GM21717 (cell line): ENCODE data around the gene PTPRG.
"Not testable (repeated sequence)": the region's sequence is repeated elsewhere in the genome, so short reads cannot be mapped to it uniquely, and the experiment has no call there.

Experiments
- ATAC-seq: cut with Tn5 transposase; IDR thresholded peaks from one replicate; pipeline ENCODE4 v1.9.1; 2021; ENCODE audit warnings: mild to moderate bottlenecking, moderate library complexity; ENCODE audit not compliant: unreplicated experiment

PTPRG gene

DNA sequence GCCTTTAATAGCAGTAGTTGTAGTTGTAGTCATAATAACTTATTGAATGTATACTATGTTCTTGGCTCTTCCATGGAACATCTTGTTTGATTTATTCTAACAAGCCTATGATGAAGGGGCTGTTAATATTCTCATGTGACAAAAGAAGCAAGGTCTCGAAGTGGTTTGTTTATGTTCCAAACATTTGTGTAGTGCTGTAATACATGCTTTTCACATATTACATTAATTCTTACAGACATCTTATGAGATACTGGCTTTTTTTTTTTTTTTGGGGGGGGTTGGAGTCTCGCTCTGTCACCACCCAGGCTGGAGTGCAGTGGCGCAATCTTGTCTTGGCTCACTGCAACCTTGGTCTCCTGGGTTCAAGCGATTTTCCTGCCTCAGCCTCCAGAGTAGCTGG, 252.3 kb downstream of the PTPRG start:
- ATAC-seq: no peak

DNA sequence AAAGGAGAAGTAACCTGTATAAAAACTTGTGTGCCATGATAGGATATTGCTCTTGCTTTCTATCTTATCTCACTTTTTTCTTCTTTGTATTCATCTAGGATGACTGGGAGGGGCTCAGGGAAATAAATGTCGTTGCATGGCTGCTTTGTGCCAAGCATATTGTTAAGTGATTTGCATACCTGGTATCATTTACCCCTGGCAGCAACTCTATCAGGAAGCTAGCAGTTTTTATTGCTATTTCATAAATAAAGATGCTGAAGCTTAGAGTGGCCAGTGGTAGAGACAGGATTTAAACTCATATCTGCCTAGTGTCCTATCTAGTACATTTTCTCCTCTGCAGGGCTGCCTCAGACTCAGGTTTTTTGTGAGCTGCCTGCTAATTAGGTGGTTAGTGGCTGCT, 253.3 kb downstream of the PTPRG start:
- ATAC-seq: no peak

DNA sequence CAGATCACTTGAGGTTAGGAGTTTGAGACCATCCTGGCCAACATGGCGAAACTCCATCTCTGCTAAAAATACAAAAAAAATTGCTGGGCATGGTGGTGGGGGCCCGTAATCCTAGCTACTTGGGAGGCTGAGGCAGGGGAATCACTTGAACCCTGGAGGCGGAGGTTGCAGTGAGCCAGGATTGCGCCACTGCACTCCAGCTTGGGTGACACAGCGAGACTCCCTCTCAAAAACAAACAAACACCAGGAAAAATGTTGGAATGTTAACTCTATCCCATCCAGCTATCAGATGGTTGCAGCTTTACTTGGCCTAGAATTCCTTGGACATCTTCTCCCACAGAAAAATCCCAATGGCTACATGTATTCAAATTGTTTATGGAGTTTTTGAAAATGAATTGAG, 254.9 kb downstream of the PTPRG start:
- not testable (repeated sequence) for ATAC-seq

DNA sequence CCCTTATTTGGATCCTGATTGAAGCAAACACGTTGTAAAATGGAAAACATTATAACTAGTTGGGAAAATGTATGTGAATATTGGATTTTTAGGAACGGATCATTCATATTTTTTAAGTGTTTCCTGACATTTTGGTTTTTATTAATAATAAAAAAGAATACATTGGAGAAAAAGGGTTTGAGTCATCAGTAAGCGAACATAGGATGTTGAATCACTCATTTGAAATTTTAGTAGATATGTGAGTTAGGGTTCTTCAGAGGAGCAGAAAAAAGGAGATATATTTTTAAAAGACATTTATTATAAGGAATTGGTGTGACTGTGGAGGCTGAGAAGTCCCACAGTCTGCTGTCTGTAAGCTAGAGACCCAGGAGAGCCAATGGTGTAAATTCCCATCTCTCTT, 258.5 kb downstream of the PTPRG start:
- no peak for ATAC-seq

DNA sequence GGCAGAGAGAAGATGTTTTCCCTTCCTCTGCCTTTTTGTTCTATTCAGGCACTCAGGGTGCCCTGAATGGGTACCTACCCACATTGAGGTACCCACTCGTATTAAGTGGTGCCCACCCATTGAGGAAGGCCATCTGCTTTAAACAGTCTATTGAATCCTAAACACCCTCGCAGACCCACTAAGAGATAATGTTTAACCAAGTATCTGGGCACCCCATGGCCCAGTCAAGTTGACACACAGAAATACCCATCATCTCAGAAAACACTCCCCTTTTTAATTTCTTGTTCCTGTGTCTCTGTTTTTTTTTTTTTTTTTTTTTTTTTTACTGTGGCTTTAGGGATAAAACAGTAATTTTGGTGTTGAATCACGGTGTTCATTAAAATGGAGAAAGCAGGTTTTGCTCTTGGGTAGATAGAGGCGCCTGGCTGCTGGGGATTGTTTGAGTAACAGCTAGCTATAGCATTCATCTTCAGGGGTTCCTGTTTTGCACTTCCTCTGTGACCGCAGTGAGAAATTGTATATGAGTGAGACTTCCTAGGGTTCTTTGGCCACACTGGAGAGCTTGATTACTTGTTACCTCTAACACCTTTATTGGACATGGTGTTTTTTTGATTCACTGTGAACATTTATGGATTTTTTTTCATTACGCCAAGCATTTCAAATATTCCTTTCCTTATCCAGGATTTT, 259.1 kb downstream of the PTPRG start:
- no peak for ATAC-seq

DNA sequence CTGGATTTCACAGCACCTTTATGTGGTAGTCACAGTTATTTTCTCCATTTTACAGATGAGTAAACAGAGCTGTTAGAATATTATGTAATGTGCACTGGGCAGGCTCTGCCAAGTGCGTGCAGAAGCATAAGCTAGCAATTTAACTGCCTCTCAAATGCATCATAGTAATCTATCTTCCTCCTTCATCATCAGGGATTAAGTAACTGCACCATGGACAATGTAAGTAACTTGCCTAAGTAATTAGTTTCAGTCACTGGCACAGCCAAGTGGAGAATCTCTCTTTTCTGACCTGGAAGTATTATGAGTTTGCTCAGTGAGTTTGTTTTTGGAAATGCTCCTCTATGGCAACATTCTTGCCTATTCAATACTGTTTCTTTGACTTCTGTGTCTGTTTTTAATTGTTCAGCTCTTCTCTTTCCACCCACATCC, 260.5 kb downstream of the PTPRG start:
- no peak for ATAC-seq

DNA sequence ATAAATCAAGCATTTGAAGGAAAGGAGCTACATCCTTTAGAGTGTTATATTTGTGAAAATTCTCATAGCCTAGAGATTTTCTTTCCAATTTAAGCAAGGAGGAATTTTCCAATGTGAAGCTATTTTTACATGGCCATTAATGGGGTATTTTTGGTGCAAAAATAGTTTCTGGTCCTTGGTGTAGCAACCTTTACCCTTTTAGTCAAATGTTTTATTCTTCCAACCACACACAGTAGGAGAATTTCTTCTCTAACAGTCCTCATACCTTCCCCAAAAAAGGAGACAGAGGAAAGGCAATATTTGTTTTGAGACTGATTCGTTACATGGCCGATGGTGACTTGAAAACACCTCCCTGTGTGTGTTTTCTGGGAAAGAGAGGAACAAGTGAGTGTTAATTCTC, 261.2 kb downstream of the PTPRG start:
- no peak for ATAC-seq

DNA sequence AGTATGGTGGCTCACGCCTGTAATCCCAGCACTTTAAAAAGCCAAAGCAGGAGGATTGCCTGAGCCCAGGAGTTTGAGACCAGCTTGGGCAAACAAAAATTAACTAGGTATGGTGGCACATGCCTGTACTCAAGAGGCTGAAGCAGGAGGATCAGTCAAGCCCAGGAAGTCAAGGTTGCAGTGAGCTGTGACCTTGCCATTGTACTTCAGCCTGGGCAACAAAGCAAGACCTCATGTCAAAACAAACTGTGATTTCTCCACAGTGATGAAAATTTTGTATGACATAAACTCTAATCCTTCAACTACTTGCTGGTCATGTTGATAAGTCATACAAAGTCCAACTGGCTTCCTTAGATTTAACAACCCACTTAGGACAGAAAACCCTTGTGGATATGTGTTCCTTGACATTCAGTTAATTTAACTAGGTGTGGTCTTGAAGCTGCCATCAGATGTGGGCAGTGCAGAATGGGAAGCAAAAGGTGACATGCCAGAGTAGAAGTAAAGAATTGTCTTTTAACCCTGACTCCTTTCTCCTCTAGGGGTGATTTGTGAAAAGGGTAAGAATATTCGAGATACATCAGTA, 263.3 kb downstream of the PTPRG start:
- no peak for ATAC-seq

DNA sequence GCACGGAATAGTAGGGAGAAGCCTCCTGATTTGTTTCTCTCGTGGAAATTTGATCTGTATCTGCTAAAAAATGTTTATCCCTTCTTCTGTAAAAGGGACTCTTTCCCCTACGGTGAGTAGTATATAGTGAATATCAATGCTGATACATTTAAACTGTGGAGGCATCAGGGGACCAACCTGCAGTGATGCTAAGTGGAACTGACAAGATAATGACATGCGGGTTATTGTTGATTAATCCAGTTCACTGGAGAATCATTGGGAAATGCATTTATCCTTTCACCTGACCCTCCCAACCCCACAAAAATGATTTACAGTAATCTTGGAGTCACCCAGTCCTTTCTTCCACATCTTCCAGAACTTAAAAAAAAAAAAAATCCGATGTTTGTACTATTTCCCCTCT, 264.8 kb downstream of the PTPRG start:
- no peak for ATAC-seq

DNA sequence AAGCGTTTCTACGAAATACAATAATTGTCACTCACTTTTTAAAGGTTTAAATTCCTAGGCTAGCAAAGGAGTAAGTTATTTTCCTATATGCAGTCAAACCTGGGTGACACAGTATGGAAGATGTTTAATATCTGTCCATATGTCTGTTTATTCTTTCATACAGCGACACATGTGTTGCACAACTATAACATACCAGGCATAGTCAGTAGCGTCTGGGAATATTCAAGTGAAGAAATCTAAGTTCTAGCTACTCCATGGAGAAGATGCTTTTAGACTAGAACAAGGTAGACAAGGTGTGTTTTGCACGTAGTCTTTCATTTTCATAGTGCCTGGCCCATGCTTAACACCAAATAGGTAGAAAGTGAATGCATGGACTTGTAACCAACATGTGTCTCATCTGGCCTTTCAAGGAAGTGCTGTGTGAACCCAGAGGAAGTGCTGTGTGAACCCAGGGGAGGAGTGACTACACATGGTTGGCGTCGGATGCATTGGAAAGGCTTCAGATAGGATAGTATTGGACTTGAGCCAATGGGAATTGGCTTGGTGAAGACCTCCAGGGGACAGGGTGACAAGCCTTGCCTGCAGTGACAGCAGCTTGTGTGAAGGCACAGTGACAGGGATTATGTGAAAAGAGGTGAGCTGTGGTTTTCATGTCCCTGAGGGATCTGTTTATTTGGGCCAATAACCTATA, 267.0 kb downstream of the PTPRG start:
- ATAC-seq: no peak

DNA sequence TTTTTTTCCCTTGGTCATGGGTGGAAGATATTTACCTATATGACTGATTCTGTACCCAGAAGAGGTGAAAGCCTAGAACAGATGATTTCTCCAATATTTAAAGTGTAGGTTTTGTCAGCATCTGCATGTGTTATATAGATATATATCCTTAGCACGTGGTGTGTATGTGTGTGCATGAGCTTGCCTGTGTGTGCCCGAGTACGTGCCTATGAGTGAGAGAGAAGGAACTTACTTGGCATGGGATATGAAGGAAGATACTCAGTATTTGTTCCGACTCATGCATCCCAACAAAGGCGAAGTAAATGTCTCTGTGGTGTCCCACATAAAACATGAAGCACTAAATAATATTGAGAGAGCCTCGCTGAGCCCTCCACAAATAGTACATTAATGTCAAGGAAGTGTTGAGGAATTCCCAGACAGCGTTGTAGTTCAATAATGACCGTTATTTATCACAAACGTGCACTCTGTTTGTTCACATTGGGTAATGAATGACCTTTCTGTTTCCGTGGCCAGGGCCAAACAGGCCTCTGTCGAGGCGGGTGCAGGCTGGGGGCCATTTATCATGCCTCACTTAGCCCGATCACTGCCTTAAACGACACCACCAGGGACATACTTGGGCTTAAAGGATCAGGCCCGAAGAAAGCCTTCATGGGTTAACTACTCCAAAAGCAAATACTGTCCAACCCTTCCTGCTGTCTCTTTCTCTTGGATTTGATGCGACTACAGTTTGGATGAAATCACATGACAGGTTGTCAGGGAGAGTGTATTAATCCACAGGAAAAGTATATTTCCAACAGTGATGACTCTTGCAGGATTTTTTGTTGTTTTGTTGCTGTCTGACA, 267.7 kb downstream of the PTPRG start:
- no peak for ATAC-seq

DNA sequence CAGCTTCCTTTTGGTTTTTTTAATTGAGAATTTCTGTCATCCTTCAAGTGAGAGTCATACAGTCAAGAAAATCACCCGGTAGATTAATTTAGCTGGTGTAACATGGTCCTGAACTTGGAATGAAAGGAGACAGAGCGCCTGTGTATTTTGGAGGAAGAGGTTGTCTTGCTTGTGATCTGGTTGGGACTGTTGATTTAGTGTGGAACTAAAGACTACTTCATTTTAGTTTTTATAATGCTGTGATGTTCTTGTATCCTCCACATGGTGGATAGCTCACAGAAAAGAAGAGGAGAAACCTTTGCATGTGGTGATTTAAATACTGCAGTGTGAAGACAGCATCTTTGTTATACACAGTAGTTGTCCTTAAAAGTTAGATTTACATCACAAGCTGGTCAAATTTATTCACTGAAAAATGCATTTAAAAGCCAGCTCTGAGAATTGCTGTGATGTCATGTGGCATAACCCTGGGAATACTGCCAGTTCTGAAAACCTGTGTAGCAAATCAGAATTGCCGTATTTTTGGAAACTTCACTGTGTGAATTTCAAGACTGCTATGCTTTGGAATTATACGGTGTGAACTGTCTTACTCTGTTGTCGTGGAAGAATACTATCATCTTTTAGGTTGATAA, 268.5 kb downstream of the PTPRG start:
- no peak for ATAC-seq

DNA sequence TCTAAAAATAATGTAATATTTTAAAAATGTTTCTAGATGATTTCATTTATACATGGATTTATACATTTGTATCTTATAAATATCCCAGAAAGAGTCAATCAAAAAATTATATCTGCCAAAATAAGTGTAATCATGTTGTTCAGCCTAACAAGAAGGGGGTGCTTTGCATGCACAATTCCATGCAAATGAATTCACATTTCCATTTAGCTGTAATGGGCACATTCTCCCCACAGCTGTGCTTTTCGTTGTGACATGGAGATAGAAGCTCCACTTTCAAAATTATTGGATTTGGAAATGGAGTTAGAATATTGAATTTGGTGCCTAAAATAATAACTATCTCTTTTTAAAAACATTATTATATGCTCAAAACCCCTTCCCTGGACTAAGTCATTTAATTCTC, 270.6 kb downstream of the PTPRG start:
- ATAC-seq: no peak

DNA sequence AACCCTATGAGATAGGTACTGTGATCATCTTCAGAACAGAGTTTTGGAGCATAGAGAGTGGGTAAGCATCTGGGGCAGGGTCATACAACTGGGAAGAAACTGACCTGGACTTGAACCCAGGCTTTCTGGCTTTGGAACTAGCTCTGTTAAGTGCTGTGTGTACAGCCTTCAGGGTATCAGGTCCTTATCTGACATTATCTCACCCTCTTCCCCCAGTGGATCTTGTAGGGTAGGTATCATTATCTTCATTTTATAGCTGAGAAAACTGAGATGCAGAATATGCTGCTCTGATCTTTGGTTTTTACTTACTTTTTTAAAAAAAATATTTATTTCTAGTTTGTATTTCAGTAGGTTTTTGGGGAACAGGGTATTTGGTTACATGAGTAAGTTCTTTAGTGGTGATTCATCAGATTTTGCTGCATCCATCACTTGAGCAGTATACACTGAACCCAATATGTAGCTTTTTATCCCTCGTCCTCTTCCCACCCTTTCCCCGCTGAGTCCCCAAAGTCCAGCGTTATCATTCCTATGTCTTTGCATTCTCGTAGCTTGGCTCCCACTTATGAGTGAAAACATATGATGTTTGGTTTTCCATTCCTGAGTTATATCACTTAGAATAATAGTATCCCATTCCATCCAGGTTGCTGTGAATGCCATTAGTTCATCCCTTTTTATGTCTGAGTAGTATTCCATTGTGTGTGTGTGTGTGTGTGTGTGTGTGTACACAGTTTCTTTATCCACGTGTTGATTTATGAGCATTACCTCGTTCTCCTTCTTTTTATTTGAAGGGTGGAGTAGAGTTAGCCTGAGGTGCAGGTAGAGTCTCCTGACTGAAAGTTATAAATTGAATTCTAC, 271.2 kb downstream of the PTPRG start:
- no peak for ATAC-seq

DNA sequence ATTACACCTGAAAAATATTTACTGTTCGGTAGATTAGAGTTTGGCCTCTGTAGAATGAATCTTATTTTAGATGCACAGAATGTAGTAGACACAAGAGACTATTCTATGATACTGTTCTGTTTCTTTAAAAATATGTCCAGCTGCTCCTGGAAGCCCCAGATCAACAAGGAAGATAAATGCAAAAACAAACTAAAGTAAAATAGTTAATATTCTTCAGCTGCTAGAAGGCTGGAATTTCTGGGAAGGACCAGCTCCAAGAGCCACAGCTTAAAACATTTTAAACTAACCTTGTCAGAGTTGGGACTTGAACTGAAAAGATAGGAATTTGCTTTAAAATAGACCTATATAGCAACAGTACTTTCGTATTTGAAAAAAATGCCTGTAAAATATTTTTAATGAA, 277.9 kb downstream of the PTPRG start:
- ATAC-seq: no peak

DNA sequence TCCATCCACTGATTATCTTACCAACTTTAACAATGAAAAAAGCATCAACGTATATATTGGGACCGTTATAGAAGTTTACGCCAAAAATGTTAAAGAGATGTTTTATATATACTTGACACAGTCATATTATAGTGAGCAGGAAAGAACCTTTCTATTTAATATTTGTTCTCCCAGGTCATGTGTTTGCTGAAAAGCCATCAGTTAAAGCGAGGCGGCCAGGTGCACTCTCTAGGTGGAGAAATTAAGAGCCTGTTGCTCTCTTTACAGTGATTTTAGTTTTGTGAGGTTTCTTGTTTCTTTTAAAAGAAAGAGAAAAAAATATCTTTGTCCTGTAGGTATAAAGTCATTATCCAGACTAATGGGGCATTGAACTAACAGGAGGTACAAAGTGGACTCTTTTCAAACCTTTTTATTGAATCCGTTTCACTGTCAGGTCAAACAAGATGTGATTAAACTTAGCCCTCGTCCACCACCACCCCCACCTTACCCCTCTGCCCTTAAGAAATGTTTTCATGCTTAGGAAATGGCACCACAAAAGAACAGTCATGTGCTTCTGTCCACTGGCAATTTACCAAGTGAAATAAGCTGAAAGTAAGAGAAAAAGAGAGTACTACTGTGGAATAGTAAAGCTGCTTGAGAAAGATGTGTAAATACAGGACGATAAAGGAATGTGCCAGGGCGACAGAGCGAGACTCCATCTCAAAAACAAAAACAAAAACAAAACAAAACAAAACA, 279.9 kb downstream of the PTPRG start:
- ATAC-seq: no peak

DNA sequence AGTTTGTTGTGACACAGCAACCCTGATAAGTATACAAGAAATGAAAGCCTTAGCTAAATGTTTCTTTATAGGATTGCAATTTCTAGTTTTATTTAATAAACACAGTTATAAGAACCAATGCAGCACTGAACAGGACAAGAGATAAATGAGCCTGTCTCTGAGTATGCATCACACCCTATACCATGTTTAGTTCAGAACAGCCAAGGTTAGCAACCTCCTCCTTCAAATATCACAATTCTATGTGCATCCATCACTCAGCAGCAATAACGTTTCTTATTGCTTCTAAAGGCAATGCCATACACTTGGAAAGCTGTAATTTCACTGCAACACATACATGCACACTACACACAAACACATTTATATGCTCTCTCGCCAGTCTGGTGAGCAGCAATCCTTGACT, 280.6 kb downstream of the PTPRG start:
- no peak for ATAC-seq

DNA sequence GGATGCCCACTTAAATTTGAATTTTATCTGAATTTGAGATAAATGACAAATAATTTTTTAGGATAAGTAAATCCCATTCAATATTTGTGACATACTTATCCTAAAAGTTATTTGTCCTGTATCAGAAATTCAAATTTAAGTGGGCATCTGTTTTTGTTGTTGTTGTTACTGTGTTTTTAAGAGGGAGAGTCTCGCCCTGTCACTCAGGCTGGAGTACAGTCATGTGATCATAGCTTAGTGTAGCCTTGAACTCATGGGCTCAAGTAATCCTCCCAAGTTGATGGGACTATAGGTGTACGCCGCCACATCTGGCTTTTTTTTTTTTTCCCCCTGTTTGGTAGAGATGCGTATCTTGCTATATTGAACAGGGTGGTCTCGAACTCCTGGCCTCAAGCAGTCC, 283.0 kb downstream of the PTPRG start:
- no peak for ATAC-seq

DNA sequence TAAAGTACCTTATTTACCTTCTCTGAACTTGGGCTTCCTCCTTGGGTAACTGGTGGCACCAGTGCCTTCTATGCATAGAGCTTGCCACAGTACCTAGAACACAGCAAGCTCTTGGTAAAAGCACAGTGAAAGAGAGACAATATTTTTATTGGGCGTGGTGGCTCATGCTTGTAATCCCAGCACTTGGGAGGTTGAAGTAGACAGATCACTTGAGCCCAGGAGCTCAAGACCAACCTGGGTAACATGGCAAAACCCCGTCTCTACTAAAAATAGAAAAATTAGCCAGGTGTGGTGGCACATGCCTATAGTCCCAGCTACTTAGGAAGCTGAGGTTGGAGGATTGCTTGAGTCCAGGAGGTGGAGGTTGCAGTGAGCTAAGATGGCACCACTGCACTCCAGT, 285.1 kb downstream of the PTPRG start:
- no peak for ATAC-seq
